ENCODE measurements around the gene TAF1D.

- TF ChIP-seq CTCF (IDR thresholded peaks at IDR 0.05) = no peak
- TF ChIP-seq POLR2A (IDR thresholded peaks at IDR 0.05) = no peak
Observed at GRCh38 chr11:93704237-93704636, 37.1 kb downstream of the TAF1D start.
